Measurements from ENCODE around the gene MORN3.

GRCh38 chr12:121688966-121689365 is 19.5 kb upstream of the MORN3 start:
- TF ChIP-seq JUND (IDR thresholded peaks at IDR 0.05), result no peak
- TF ChIP-seq POLR2A (IDR thresholded peaks at IDR 0.05; ENCODE audit: borderline replicate concordance, extremely low read depth, insufficient read depth, insufficient read length), result no peak
- TF ChIP-seq, protein P1, sequence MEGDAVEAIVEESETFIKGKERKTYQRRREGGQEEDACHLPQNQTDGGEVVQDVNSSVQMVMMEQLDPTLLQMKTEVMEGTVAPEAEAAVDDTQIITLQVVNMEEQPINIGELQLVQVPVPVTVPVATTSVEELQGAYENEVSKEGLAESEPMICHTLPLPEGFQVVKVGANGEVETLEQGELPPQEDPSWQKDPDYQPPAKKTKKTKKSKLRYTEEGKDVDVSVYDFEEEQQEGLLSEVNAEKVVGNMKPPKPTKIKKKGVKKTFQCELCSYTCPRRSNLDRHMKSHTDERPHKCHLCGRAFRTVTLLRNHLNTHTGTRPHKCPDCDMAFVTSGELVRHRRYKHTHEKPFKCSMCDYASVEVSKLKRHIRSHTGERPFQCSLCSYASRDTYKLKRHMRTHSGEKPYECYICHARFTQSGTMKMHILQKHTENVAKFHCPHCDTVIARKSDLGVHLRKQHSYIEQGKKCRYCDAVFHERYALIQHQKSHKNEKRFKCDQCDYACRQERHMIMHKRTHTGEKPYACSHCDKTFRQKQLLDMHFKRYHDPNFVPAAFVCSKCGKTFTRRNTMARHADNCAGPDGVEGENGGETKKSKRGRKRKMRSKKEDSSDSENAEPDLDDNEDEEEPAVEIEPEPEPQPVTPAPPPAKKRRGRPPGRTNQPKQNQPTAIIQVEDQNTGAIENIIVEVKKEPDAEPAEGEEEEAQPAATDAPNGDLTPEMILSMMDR (IDR thresholded peaks at IDR 0.05 in 2 of 3, conservative IDR thresholded peaks at IDR 0.05 in 1 of 3; ENCODE audit: borderline replicate concordance in 1 of 3, insufficient read depth in 1 of 3, low read depth in 2 of 3, low read length in 2 of 3), result no peak
- no peak for TF ChIP-seq ZBTB33 (IDR thresholded peaks at IDR 0.05; ENCODE audit: extremely low read depth, insufficient replicate concordance, low read length)
- TF ChIP-seq EZH2 (IDR thresholded peaks at IDR 0.05), result no peak
- TF ChIP-seq POLR2AphosphoS5 (IDR thresholded peaks at IDR 0.05; ENCODE audit: low read depth, low read length), result no peak
